Pons (tissue), 1 donor: Measurements from ENCODE around the gene TMEM179.
A peak's percentile ranks its signal among the peaks of the same experiment; 100 is the strongest.

Experiments used
- DNase-seq: peaks from one replicate; pipeline ENCODE4 v3.0.0-alpha.2; 2016; ENCODE audit warnings: low spot score

The TMEM179 gene

GRCh38 chr14:104598910-104599273, 5.7 kb downstream of the TMEM179 start:
- DNase-seq = no peak

DNA sequence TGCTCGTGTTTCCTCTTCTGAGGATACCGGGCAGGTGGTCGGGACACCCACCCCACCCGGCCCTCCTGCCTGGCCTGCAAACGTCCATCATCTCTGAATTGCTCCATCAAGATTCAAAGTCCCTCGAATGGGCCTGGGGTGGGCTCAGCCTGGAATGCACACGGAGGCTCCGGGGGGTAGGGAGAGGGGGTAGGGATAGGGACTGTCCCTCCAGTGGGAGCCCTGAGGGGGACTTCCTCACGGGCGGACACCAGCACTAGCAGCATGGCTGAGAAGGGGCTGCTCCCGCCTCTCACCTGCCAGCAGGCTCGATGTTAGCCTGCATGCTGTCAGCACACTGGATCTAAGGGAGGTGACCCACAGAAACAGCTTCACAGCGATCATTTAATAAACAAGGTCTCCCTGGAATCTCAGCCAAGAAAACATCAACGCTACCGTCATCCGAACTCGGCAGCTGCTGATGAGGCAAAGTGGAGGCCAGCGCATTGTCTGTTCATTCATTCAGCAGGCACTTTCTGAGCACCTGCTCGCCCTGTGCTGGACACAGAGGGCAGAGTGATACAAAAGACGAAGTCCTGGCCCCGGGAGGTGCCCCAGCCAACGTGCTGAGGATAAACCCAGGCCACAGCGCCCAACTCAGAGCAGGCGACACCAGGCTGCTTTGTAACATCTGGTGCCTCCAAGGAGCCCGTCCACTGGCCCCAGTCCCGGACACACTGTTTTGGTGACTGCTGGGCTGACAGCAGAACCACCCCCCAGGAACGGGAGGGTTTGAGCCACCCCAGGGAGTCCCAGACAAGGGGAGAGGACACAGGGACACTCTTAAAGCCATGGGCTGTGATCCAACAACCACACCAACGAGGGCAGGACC, 6.3 kb downstream of the TMEM179 start:
- DNase-seq = peak; percentile 8

- no peak for DNase-seq
Observed at GRCh38 chr14:104597576-104597975, 7.0 kb downstream of the TMEM179 start.

- no peak for DNase-seq
Observed at GRCh38 chr14:104596927-104597351, 7.6 kb downstream of the TMEM179 start.

DNA sequence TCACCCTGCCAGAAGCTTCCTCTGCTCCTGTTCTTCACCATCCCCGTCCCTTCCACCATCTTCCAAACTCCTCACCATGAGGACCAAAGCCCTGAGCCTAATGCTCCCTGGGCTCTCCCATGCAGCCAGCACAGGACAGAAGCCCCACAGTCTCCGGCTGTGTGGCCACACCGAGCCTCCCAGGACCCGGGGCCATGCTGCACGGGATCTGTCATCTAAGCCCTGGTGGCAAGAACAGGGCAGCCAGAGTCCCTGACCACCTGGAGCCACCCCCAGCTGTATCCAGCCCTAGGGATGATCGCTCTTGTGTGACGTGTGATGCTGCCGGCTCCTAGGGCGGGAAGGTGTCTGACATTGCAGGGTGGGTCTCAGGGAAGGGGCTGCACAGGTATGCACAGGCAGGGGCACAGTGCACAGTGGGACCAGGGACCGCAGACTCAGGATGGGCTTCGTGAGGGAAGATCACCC, 8.1 kb downstream of the TMEM179 start:
- DNase-seq = no peak

- no peak for DNase-seq
Observed at GRCh38 chr14:104595911-104596450, 8.6 kb downstream of the TMEM179 start.

DNA sequence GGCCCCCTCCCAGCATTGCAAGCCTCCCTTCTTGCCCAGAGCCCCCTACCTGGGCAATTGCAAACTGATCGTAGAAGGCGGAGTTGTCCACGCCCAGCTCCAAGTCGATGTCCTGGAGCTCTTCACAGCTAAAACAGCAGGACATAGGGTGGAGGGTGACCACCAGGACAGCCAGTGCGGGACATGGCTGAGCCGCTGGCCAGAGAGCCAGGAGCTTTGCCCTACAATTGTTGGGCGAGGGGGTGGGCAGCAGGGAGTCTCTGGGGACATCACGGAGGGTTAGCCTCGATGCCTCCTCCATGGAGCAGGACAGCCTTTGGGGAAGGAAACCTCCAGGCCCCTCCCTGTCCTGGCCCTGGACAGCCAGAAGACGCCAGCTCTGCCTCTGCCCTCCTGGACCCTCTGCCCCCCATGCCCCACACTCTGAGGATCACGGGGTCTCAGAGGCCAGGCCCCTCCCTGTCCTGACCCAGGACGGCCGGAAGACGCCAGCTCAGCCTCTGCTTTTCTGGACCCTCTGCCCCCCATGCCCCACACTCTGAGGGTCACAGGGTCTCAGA, 9.4 kb downstream of the TMEM179 start:
- no peak for DNase-seq

DNA sequence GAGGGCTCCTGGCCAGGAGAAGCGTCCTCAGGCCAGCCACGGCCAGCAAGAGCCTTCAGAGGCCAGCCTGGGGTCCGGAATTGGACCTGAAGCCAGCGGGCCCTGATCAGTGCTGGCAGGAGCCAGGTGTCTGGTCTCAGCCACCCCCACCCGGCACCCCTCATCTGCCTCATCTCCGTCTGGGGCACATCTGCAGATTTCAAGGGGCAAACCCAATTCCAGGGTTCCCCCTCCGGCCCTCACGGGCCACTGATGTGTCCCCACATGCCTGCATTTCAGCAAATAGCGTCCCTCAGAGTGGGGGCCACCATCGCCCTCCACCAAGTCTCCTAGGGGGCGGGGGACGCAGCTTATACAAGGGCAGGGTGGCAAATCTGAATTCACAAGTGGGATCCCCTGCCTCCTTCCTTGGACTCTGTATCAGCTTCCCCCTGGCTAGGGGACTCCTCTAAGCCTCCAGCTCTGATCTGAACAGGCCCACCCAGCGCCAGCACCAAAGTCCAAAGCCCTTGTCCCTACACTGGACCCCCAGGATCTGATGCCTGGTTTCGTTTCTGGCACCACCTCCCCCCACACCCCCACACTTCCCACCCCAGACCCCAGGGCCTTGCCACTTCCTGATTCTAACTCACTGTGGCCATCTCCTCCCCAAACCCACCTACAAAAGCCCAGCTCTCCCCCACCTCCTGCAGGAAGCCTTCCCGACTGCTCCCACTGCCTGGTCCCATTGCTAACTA, 10.1 kb downstream of the TMEM179 start:
- no peak for DNase-seq

GRCh38 chr14:104593710-104594136, 10.8 kb downstream of the TMEM179 start:
- no peak for DNase-seq

DNA sequence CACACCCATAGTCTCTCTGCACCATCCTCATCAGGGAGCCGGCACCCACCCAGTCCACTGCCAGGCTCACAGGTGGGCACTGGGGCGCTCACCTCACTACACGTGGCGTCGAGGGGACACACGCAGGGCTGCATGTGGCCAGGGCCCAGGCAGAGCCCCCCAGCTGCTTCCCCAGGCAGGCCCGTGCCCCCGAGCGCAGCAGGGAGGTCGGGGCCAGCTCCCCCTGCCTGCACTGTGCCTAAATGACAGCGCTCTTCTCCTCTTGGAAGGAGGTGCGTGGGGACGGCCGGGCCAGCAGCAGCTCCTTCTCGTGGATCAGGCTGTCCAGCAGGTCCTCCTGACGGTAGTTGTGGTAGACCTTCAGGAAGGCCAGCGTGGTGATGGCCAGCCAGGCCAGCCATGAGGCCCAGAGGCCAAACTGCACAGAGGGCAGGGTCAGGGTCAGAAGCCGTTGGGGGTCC, 11.3 kb downstream of the TMEM179 start:
- no peak for DNase-seq

- no peak for DNase-seq
Observed at GRCh38 chr14:104592785-104593184, 11.8 kb downstream of the TMEM179 start.

- DNase-seq = no peak
Observed at GRCh38 chr14:104592292-104592672, 12.3 kb downstream of the TMEM179 start.

GRCh38 chr14:104591506-104592291, 12.9 kb downstream of the TMEM179 start:
- no peak for DNase-seq

DNA sequence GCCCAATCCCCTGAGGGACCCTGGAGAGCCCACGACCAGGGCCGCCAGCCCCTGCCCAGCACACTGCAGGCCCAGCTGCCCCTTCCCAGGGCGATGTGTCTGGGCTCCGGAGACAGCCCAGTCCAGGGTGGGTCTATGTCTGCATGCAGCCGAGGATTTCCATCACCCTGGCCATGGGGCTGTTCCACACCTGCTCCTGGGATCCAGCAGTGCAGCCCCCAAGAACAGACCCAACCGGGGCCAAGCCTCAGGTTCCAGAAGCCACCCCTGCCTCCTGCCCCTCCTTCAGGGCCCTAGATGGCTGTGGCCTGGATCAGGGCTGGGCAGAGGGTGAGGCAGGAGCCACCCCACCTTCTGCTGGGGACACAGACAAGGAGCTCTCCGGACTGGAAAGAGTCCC, 13.5 kb downstream of the TMEM179 start:
- DNase-seq = no peak

- no peak for DNase-seq
Observed at GRCh38 chr14:104590240-104590965, 14.2 kb downstream of the TMEM179 start.

DNA sequence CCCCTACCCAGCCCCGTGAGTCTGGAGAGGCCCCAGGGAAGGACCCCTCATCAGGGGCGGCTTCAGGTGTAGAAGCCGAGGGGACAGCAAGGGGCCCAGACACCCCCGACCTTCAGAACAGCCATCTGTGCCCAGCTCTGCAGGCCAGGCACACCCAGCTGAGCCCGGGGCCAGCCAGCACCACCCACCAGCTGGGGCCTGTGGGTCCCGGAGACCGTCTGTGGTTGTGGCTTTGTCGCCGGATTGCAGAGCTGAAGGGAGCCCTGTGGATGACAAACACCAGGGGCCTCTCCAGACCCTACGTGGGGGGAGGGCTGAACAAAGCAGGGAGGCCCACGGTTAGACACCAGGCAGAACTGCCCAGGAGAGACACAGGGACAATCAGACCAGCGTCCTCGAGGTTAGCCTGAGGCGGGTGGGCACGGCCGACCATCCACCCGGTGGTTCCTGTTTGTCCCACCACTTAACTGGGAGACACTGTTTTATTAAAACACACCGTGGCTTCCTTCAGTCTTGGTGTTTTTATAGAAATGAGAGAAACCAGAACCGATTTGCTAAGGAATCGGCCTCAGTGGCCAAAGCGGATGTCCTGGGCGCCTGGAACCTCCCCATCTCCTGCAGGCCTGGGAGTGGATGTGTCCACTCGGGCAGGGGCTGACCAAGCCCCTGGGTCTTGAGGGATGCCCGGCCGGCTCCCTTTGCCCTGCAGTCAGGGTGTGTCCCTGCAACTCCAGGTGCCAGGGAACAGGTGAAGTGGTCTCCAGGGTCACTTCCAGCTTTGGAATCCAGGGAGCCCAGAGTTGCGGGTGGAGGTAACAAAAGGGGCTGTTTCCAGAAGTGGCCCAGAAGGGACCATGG, 15.0 kb downstream of the TMEM179 start:
- DNase-seq = no peak

DNA sequence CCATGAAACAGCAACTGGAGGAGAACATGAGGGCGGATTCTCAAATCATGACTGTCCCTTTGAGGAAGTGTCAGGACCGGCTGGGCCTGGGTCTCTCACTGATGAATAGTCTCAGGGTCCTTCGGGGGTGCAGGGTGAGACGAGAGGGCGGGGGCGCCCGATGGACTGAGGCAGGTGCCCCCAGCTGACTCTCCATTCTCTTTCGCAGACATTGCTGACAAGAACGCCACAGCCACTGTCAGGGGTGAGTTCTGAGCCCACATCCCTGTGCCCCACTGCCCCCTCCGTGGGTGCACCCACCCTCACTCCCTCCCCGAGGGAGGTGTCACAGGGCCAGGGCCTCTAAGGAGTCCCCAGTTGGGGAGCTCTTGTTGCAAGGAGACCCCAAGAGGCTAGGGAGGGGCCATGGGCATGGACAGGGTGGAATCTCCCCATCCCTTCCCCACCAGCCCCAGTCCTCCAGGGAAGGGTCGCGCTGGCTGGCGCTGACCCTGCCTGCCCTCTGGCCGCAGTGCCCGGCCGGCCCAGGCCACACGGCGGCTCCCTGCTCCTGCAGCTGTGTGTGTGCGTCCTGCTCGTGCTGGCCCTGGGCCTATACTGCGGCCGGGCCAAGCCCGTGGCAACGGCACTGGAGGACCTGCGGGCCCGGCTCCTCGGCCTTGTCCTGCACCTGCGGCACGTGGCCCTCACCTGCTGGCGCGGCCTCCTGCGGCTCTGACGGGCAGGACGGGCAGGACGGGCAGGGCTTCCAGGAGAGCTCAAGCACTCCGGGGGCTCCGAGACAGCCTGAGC, 16.3 kb downstream of the TMEM179 start:
- no peak for DNase-seq

GRCh38 chr14:104587641-104588040, 16.9 kb downstream of the TMEM179 start:
- DNase-seq = no peak
